H1 (cell line): ENCODE results near the gene B9D1. TPM values are rescaled to one million over a fixed set of nuclear protein-coding genes. Genes with fewer than 3 reads are reported as not detected.

Source experiments
- ATF3 ChIP-seq: IDR thresholded peaks from 2 replicates; pipeline ENCODE4 v1.6.1; 2011; ENCODE audit warnings: low read depth, mild to moderate bottlenecking, low read length; ENCODE audit not compliant: insufficient read depth
- SRF ChIP-seq: IDR thresholded peaks from 2 replicates; pipeline ENCODE4 v1.6.1; 2011; ENCODE audit warnings: mild to moderate bottlenecking, low read depth, low read length, moderate library complexity
- polyA plus RNA-seq, 7 experiments: library from polyadenylated mRNA; depleted of rRNA in 3 of 7; stranded (reverse) in 5 of 7; unstranded in 2 of 7; fragments of >200 nt in 5 of 7; fragments of 200-250 nt in 2 of 7; gene quantifications; 1 replicate in 5 of 7; 2 replicates in 1 of 7; 4 replicates in 1 of 7; pipeline versions ENCODE4 v1.2.1 to v1.2.3, GENCODE V29; 2011 to 2013; ENCODE audit warnings: missing spikeins in 2 of 7, mixed read lengths in 2 of 7
- total RNA-seq: library from RNA; stranded (reverse); fragmentation: NEBNext Ultra II Directional; extraction: Animal tissue kit (Norgen Biotek cat#: 25700); gene quantifications from 2 replicates; pipeline ENCODE4 v1.2.1, GENCODE V29; 2021
- TF ChIP-seq, protein P1 (sequence below): IDR thresholded peaks from 2 replicates; pipeline ENCODE4 v1.6.1; 2011; ENCODE audit warnings: low read length, improper control_type of control experiment

B9D1 gene
- total and polyA plus RNA-seq, 2 of the 8 experiments (the other 6 are each of a cell fraction or from before 2014, with no cell fraction given) = 24.6 to 65.7 TPM

DNA sequence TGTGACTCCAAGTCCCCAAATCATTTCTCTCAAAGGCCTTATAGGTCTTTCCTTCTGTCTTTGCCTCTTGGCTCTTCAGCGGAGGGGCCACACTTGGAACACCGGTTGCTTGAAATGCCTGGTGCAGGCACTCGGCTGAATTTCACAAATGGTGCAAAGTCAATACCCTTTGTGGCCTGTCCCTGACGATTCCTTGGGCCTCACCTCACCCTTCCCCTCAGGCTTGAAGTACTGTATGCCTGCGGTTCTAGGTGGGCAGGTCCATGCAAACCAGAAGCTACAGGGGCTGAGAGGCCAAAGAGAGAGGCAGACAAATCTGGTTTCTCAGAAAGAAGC lies 4.1 kb upstream of the B9D1 start (continued):
- TF ChIP-seq ATF3 (no peak), SRF (no peak)
- TF ChIP-seq, protein P1, sequence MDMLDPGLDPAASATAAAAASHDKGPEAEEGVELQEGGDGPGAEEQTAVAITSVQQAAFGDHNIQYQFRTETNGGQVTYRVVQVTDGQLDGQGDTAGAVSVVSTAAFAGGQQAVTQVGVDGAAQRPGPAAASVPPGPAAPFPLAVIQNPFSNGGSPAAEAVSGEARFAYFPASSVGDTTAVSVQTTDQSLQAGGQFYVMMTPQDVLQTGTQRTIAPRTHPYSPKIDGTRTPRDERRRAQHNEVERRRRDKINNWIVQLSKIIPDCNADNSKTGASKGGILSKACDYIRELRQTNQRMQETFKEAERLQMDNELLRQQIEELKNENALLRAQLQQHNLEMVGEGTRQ = no peak
- TF ChIP-seq, all 59 proteins: peak for 0
